CD8-positive, alpha-beta memory T cell (primary cell): ENCODE measurements around the gene MAK. TPM values are rescaled to one million over a fixed set of nuclear protein-coding genes. Genes with fewer than 3 reads are reported as not detected.

Experiments
- CTCF ChIA-PET: fragments of 350-600 bp; sonication (Branson Sonifier 250); formaldehyde crosslinking; loops from one replicate; lab custom pipeline; 2021; ENCODE audit warnings: antibody characterized with exemption; lab: Charles Lee
- POLR2A ChIA-PET: fragments of 350-600 bp; sonication (Branson Sonifier 250); formaldehyde crosslinking; loops from one replicate; lab custom pipeline; 2021; ENCODE audit warnings: antibody characterized with exemption; lab: Charles Lee
- DNase-seq, 5 donors: peaks; one replicate each; pipeline versions ENCODE4 v3.0.0 to v3.0.0-alpha.2; 2020 to 2022; ENCODE audit warnings: mixed read lengths in 1 of 5
- H3K27ac ChIP-seq: one replicate; pipeline ENCODE4 v1.7.0; 2013; ENCODE audit warnings: low read depth, mild to moderate bottlenecking, low read length, moderate library complexity
- H3K27me3 ChIP-seq: 2 replicates; pipeline ENCODE4 v1.7.0; 2013; ENCODE audit warnings: low read length, mild to moderate bottlenecking; ENCODE audit not compliant: insufficient read depth, poor library complexity, severe bottlenecking
- H3K36me3 ChIP-seq: 2 replicates; pipeline ENCODE4 v1.7.0; 2013; ENCODE audit warnings: mild to moderate bottlenecking, low read length, moderate library complexity; ENCODE audit not compliant: insufficient read depth
- H3K4me1 ChIP-seq: 2 replicates; pipeline ENCODE4 v1.7.0; 2013; ENCODE audit warnings: mild to moderate bottlenecking, low read length, moderate library complexity; ENCODE audit not compliant: insufficient read depth
- H3K4me3 ChIP-seq: 2 replicates; pipeline ENCODE4 v1.7.0; 2013; ENCODE audit warnings: mild to moderate bottlenecking, low read length
- H3K9me3 ChIP-seq: 2 replicates; pipeline ENCODE4 v1.7.0; 2013; ENCODE audit warnings: mild to moderate bottlenecking, low read length
- H3K27ac Mint-ChIP-seq, 8 donors: one replicate each; pipeline ENCODE4 v1.8.0; 2020 to 2021; ENCODE audit warnings: mixed read lengths in 8 of 8, mild to moderate bottlenecking in 6 of 8, inconsistent platforms in 3 of 8, moderate library complexity in 3 of 8
- H3K27me3 Mint-ChIP-seq, 2 donors: one replicate each; pipeline ENCODE4 v1.8.0; 2020 to 2021; ENCODE audit warnings: mixed read lengths in 2 of 2, mild to moderate bottlenecking in 1 of 2, moderate library complexity in 1 of 2
- H3K36me3 Mint-ChIP-seq, 3 donors: one replicate each; pipeline ENCODE4 v1.8.0; 2020 to 2021; ENCODE audit warnings: mixed read lengths in 3 of 3, inconsistent platforms in 1 of 3, mild to moderate bottlenecking in 1 of 3
- H3K4me1 Mint-ChIP-seq, 3 donors: one replicate each; pipeline ENCODE4 v1.8.0; 2020 to 2021; ENCODE audit warnings: mixed read lengths in 3 of 3, inconsistent platforms in 1 of 3, mild to moderate bottlenecking in 1 of 3
- H3K4me3 Mint-ChIP-seq, 7 donors: one replicate each; pipeline ENCODE4 v1.8.0; 2020 to 2021; ENCODE audit warnings: mixed read lengths in 7 of 7, mild to moderate bottlenecking in 6 of 7, moderate library complexity in 4 of 7, inconsistent platforms in 2 of 7
- H3K9me3 Mint-ChIP-seq, 5 donors: one replicate each; pipeline ENCODE4 v1.8.0; 2020 to 2022; ENCODE audit warnings: mixed read lengths in 5 of 5, mild to moderate bottlenecking in 3 of 5, moderate library complexity in 2 of 5, inconsistent platforms in 1 of 5
- polyA plus RNA-seq: library from polyadenylated mRNA; unstranded; fragments of 300-500 nt; fragmentation: Illumina TruSeq; gene quantifications from one replicate; pipeline ENCODE4 v1.2.3, GENCODE V29; 2021
- total RNA-seq, 2 experiments: library from RNA; stranded (reverse); gene quantifications; one replicate each; pipeline ENCODE4 v1.2.3, GENCODE V29; 2021

MAK gene
- total and polyA plus RNA-seq, 3 experiments from 2014 or later, result 1.8 to 2.3 TPM; not detected in 1

DNA sequence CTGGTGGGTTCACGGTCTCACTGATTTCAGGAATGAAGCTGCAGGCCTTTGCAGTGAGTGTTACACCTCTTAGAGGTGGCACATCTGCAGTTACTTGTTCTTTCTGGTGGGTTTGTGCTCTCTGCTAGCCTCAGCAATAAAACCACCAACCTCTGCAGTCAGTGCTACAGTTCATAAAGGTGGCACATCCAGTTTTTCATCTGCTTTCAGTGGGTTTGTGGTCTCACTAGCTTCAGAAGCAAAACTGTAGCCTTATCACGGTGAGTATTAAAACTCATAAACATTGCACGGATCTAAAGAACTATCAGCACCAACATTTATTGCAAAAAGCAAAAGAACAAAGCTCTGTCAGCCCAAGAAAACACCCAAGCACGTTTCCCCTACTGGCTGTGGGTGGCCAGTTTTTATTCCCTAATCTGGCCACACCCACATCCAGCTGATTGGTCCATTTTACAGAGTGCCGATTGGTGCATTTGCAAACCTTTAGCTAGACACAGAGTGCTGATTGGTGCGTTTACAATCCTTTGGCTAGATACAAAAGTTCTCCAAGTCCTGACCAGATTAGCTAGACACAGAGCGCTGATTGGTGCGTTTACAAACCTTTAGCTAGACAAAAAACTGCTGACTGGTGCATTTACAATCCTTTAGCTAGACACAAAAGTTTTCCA lies 118.9 kb downstream of the MAK start:
- Histone ChIP-seq H3K27ac (peak overlapping the region; percentile 34), H3K36me3 (no peaks in the 10 kb centered on the region), H3K27me3 (no peaks in the 10 kb centered on the region), H3K4me1 (peaks cover 34% of the 10 kb centered on the region), H3K4me3 (peak overlapping the region; percentile 47), H3K9me3 (no peaks in the 10 kb centered on the region)
- H3K36me3 Mint-ChIP-seq, result peaks cover 0 to 4% (median 3%) of the 10 kb centered on the region in 3 donors
- DNase-seq, result peak in 4 of 5 donors; percentile 34 to 71 (median 60)
- H3K4me1 Mint-ChIP-seq, result peaks cover 37 to 59% (median 49%) of the 10 kb centered on the region in 3 donors
- ChIA-PET POLR2A (interaction anchor here (1.0 to 3.0 kb wide), 3 partner anchors 25 to 32 kb away, joined by 3 to 26 read pairs (median 5); partner anchors contain the start of genes C6orf52, PAK1IP1 and TMEM14B), CTCF (interaction anchor here (2.5 to 2.6 kb wide), 2 partner anchors 24 to 27 kb away, joined by 9 to 19 read pairs; partner anchors contain the start of genes C6orf52, PAK1IP1 and TMEM14B)
- H3K27me3 Mint-ChIP-seq, result no peaks in the 10 kb centered on the region
- H3K9me3 Mint-ChIP-seq, result peaks cover 0 to 3% (median 0%) of the 10 kb centered on the region in 5 donors
- H3K27ac Mint-ChIP-seq, result peak overlapping the region; percentile 79 to 95 (median 90)
- peak overlapping the region; percentile 79 to 95 (median 87) for H3K4me3 Mint-ChIP-seq

GRCh38 chr6:10713962-10714361 lies 124.4 kb downstream of the MAK start:
- POLR2A ChIA-PET, result no interaction called here
- H3K27ac Mint-ChIP-seq, result peak overlapping the region in 1 of 8 donors; percentile 85
- peaks cover 2 to 13% (median 5%) of the 10 kb centered on the region in 3 donors for H3K4me1 Mint-ChIP-seq
- Histone ChIP-seq H3K9me3 (no peaks in the 10 kb centered on the region), H3K36me3 (peaks cover under 1% of the 10 kb centered on the region), H3K27ac (no peak overlapping the region), H3K27me3 (no peaks in the 10 kb centered on the region), H3K4me3 (no peak overlapping the region), H3K4me1 (no peaks in the 10 kb centered on the region)
- peaks cover 0 to 10% (median 7%) of the 10 kb centered on the region in 3 donors for H3K36me3 Mint-ChIP-seq
- H3K4me3 Mint-ChIP-seq, result no peak overlapping the region
- H3K9me3 Mint-ChIP-seq, result peaks cover 0 to 1% (median 0%) of the 10 kb centered on the region in 5 donors
- CTCF ChIA-PET, result no interaction called here
- DNase-seq, result no peak
- H3K27me3 Mint-ChIP-seq, result no peaks in the 10 kb centered on the region

Other genes starting within 250 kb of the MAK start
- 1 to 10 TPM; 6.8 to 7.4 TPM for gene C6orf52, start 143.9 kb downstream of the MAK start, total RNA-seq
- not detected for gene C6orf52, start 143.9 kb downstream of the MAK start, polyA plus RNA-seq
- gene PAK1IP1, start 143.6 kb downstream of the MAK start, total RNA-seq, result 10 to 100 TPM; 57.1 to 58.0 TPM
- gene PAK1IP1, start 143.6 kb downstream of the MAK start, polyA plus RNA-seq, result 18.8 TPM
- gene TMEM14C, start 115.5 kb downstream of the MAK start, total RNA-seq, result 10 to 100 TPM; 62.8 to 68.0 TPM
- 79.8 TPM for gene TMEM14C, start 115.5 kb downstream of the MAK start, polyA plus RNA-seq
- 10 to 100 TPM; 82.0 to 85.1 TPM for gene TMEM14B, start 90.7 kb downstream of the MAK start, total RNA-seq
- 188 TPM for gene TMEM14B, start 90.7 kb downstream of the MAK start, polyA plus RNA-seq
- gene GCM2, start 43.5 kb upstream of the MAK start, total RNA-seq, result not detected
- gene GCM2, start 43.5 kb upstream of the MAK start, polyA plus RNA-seq, result not detected
- gene SYCP2L, start 48.5 kb upstream of the MAK start, total RNA-seq, result not detected
- not detected for gene SYCP2L, start 48.5 kb upstream of the MAK start, polyA plus RNA-seq
- not detected for gene ELOVL2, start 205.8 kb upstream of the MAK start, total RNA-seq
- not detected for gene ELOVL2, start 205.8 kb upstream of the MAK start, polyA plus RNA-seq